ENCODE results near the gene PSME1.

GRCh38 chr14:24150061-24150460, 14.1 kb downstream of the PSME1 start:
- TF ChIP-seq FOS (IDR thresholded peaks at IDR 0.05; ENCODE audit: borderline replicate concordance, extremely low read depth, insufficient read length) (no peak), RBBP5 (conservative IDR thresholded peaks at IDR 0.05) (no peak), CBX3 (IDR thresholded peaks at IDR 0.05; ENCODE audit: borderline replicate concordance, low read depth) (no peak), E2F8 (IDR thresholded peaks at IDR 0.05; ENCODE audit: low read depth, partially characterized antibody) (no peak), EZH2 (IDR thresholded peaks at IDR 0.05; ENCODE audit: borderline replicate concordance, control insufficient read depth, low read depth, low read length) (no peak)
